Tibial nerve (tissue), 3 donors: ENCODE measurements around the gene TENM3.
A peak's percentile ranks its signal among the peaks of the same experiment; 100 is the strongest.

Experiments used
- CTCF ChIP-seq, 5 experiments: fragments of 200-600 bp in 3 of 5; fragments of 450-650 bp in 2 of 5; sonication (generic) in 3 of 5; IDR thresholded peaks; one replicate each; pipeline ENCODE4 v1.5.1; 2016 to 2019; ENCODE audit warnings: antibody characterized with exemption in 5 of 5, mild to moderate bottlenecking in 3 of 5, moderate library complexity in 2 of 5
- POLR2A ChIP-seq, 2 donors: fragments of 450-650 bp; IDR thresholded peaks; one replicate each; pipeline ENCODE4 v1.6.1; 2017; ENCODE audit warnings: antibody characterized with exemption in 2 of 2, mild to moderate bottlenecking in 2 of 2, moderate library complexity in 2 of 2

- TF ChIP-seq CTCF (IDR thresholded peaks at IDR 0.05) (peak in 2 of 5 experiments; percentile 11 to 47), POLR2A (IDR thresholded peaks at IDR 0.05) (peak; percentile 27 to 68)
These were observed 205.3 kb downstream of the TENM3 start for GRCh38 chr4:182448281-182449151.
